HCT116 (cell line): ENCODE data around the gene ORC4. TPM values are rescaled to one million over a fixed set of nuclear protein-coding genes. Genes with fewer than 3 reads are reported as not detected.

Experiments used
- ATAC-seq: fragments of 200-7000 bp; cut with Tn5 transposase; 2 replicates; pipeline ENCODE4 v1.9.1; 2020; ENCODE audit warnings: mild to moderate bottlenecking, moderate library complexity
- BruUV-seq: library from RNA; stranded (reverse); fragments of 400-500 nt; replicated peaks from 2 replicates; lab custom pipeline; 2021; lab: Mats Ljungman, UMichigan
- CTCF ChIA-PET: fragments of 300-600 bp; sonication (Branson Sonifier 250); formaldehyde crosslinking; loops from one replicate; lab custom pipeline; 2021; ENCODE audit warnings: antibody characterized with exemption; lab: Charles Lee
- POLR2A ChIA-PET: fragments of 300-600, 350-600 bp; sonication (Branson Sonifier 250); formaldehyde crosslinking; loops from one replicate; lab custom pipeline; 2021; ENCODE audit warnings: antibody characterized with exemption; lab: Charles Lee
- RAD21 ChIA-PET, 2 experiments: fragments of 300-600 bp; sonication (Branson Sonifier 250); formaldehyde crosslinking; loops; one replicate each; lab custom pipeline; 2023; ENCODE audit warnings: low total read pairs in 2 of 2; ENCODE audit not compliant: uncharacterized antibody in 2 of 2, unreplicated experiment in 2 of 2, low non-redundant PET in 1 of 2; lab: Charles Lee
- DNase-seq: peaks from one replicate; pipeline ENCODE4 v3.0.0-alpha.2; 2010; ENCODE audit warnings: low read depth, low spot score
- H2AFZ ChIP-seq: fragments of 200-600 bp; shearing (Covaris generic), sonication (generic); 2 replicates; pipeline ENCODE4 v1.6.1; 2017; ENCODE audit warnings: low read depth, mixed run types, mixed read lengths, antibody characterized with exemption, low read length; ENCODE audit not compliant: poor library complexity, severe bottlenecking
- H3K27ac ChIP-seq: 2 replicates; pipeline ENCODE4 v1.5.1; 2012; ENCODE audit warnings: low read depth, low read length
- H3K27me3 ChIP-seq: fragments of 200-600 bp; sonication (generic); 2 replicates; pipeline ENCODE4 v1.6.1; 2016; ENCODE audit warnings: mixed run types, low read length, mixed read lengths; ENCODE audit not compliant: insufficient read depth
- H3K36me3 ChIP-seq, 2 experiments: fragments of 200-500 bp in 1 of 2; fragments of 200-600 bp in 1 of 2; sonication (Bioruptor generic) in 1 of 2; sonication (generic) in 1 of 2; 2 replicates each; pipeline versions ENCODE4 v1.5.1 to v1.6.1; 2014 to 2016; ENCODE audit warnings: low read length in 2 of 2, inconsistent platforms in 1 of 2, mixed read lengths in 1 of 2, mixed run types in 1 of 2; ENCODE audit not compliant: insufficient read depth in 2 of 2, control insufficient read depth in 1 of 2
- H3K4me1 ChIP-seq, 2 experiments: fragments of 200-600 bp in 1 of 2; sonication (generic) in 1 of 2; 2 replicates each; pipeline versions ENCODE4 v1.5.1 to v1.6.1; 2012 to 2017; ENCODE audit warnings: low read length in 2 of 2, inconsistent platforms in 1 of 2, mild to moderate bottlenecking in 1 of 2, mixed read lengths in 1 of 2, mixed run types in 1 of 2, moderate library complexity in 1 of 2; ENCODE audit not compliant: insufficient read depth in 2 of 2, control insufficient read depth in 1 of 2
- H3K4me2 ChIP-seq: fragments of 200-600 bp; sonication (generic); 2 replicates; pipeline ENCODE4 v1.6.1; 2017; ENCODE audit warnings: mixed run types, low read length, mixed read lengths
- H3K4me3 ChIP-seq, 2 experiments: fragments of 200-600 bp in 1 of 2; sonication (generic) in 1 of 2; replicated peaks in 1 of 2; 2 replicates each; pipeline ENCODE4 v1.5.1; 2011 to 2016; ENCODE audit warnings: low read length in 2 of 2, control low read depth in 1 of 2, low read depth in 1 of 2, mild to moderate bottlenecking in 1 of 2, mixed read lengths in 1 of 2, mixed run types in 1 of 2
- H3K79me2 ChIP-seq: fragments of 200-600 bp; sonication (generic); 2 replicates; pipeline ENCODE4 v1.6.1; 2017; ENCODE audit warnings: mild to moderate bottlenecking, mixed run types, low read length, moderate library complexity, mixed read lengths; ENCODE audit not compliant: insufficient read depth
- H3K9ac ChIP-seq: fragments of 200-600 bp; sonication (generic); 2 replicates; pipeline ENCODE4 v1.6.1; 2016; ENCODE audit warnings: low read length, mixed read lengths
- H3K9me2 ChIP-seq: fragments of 200-600 bp; sonication (generic), shearing (Covaris generic); 2 replicates; pipeline ENCODE4 v1.6.1; 2017; ENCODE audit warnings: mixed run types, mild to moderate bottlenecking, moderate library complexity; ENCODE audit not compliant: insufficient read depth
- H3K9me3 ChIP-seq, 2 experiments: fragments of 200-500 bp in 1 of 2; fragments of 200-600 bp in 1 of 2; sonication (Bioruptor generic) in 1 of 2; sonication (generic) in 1 of 2; 2 replicates each; pipeline ENCODE4 v1.6.1; 2014 to 2017; ENCODE audit warnings: low read length in 2 of 2, mixed read lengths in 2 of 2, inconsistent platforms in 1 of 2, low read depth in 1 of 2, mild to moderate bottlenecking in 1 of 2, mixed run types in 1 of 2, moderate library complexity in 1 of 2; ENCODE audit not compliant: control insufficient read depth in 1 of 2, insufficient read depth in 1 of 2
- H4K20me1 ChIP-seq: fragments of 200-600 bp; sonication (generic), shearing (Covaris generic); 2 replicates; pipeline ENCODE4 v1.6.1; 2017; ENCODE audit warnings: mixed run types, mild to moderate bottlenecking, moderate library complexity; ENCODE audit not compliant: insufficient read depth
- CBX3 ChIP-seq: IDR thresholded peaks from 2 replicates; pipeline ENCODE4 v1.6.1; 2012; ENCODE audit warnings: low read depth
- CEBPB ChIP-seq: IDR thresholded peaks from 2 replicates; pipeline ENCODE4 v1.6.1; 2012; ENCODE audit warnings: low read depth
- EGR1 ChIP-seq: IDR thresholded peaks from 2 replicates; pipeline ENCODE4 v1.6.1; 2012; ENCODE audit warnings: low read depth
- EZH2phosphoT487 ChIP-seq: fragments of 200-600 bp; IDR thresholded peaks from 2 replicates; pipeline ENCODE4 v1.6.1; 2018; ENCODE audit warnings: antibody characterized with exemption, borderline replicate concordance
- FOSL1 ChIP-seq: IDR thresholded peaks from 2 replicates; pipeline ENCODE4 v1.6.1; 2012; ENCODE audit warnings: low read depth
- POLR2AphosphoS5 ChIP-seq: IDR thresholded peaks from 2 replicates; pipeline ENCODE4 v1.6.1; 2011; ENCODE audit warnings: mild to moderate bottlenecking, low read depth, low read length, moderate library complexity
- RAD21 ChIP-seq: IDR thresholded peaks from 2 replicates; pipeline ENCODE4 v1.6.1; 2012; ENCODE audit warnings: low read depth, mild to moderate bottlenecking
- SIN3A ChIP-seq: IDR thresholded peaks from 2 replicates; pipeline ENCODE4 v1.6.1; 2012; ENCODE audit warnings: low read depth
- TCF7L2 ChIP-seq: IDR thresholded peaks from 2 replicates; pipeline ENCODE4 v1.7.0; 2011; ENCODE audit warnings: borderline replicate concordance, inconsistent platforms; ENCODE audit not compliant: insufficient read depth, insufficient read length; ENCODE audit errors: extremely low read depth
- YY1 ChIP-seq: IDR thresholded peaks from 2 replicates; pipeline ENCODE4 v1.6.1; 2011; ENCODE audit warnings: low read length, low read depth, moderate library complexity, mild to moderate bottlenecking; ENCODE audit not compliant: insufficient replicate concordance; ENCODE audit errors: extremely low read depth
- ZFX ChIP-seq: fragments of 450-650 bp; IDR thresholded peaks from 2 replicates; pipeline ENCODE4 v1.6.1; 2017
- intact Hi-C: fragments of 100-400 bp; cut with micrococcal nuclease; formaldehyde crosslinking; loops from 2 replicates; pipeline ENCODE4 v1.10.0; 2022
- total RNA-seq: library from RNA; stranded (reverse); gene quantifications from one replicate; pipeline ENCODE4 v1.2.1, GENCODE V29; 2021; ENCODE audit not compliant: unreplicated experiment
- TF ChIP-seq, protein P1 (sequence below): IDR thresholded peaks from 2 replicates; pipeline ENCODE4 v1.6.1; 2011; ENCODE audit warnings: mild to moderate bottlenecking, low read length, moderate library complexity; ENCODE audit not compliant: insufficient replicate concordance; ENCODE audit errors: extremely low read depth
- TF ChIP-seq, protein P2 (sequence below), 3 experiments: fragments of 200-600 bp in 1 of 3; sonication (generic) in 1 of 3; IDR thresholded peaks in 2 of 3; conservative IDR thresholded peaks in 1 of 3; 2 replicates each; pipeline ENCODE4 v1.5.1; 2012 to 2017; ENCODE audit warnings: low read depth in 2 of 3, low read length in 2 of 3, antibody characterized with exemption in 1 of 3, borderline replicate concordance in 1 of 3, control low read depth in 1 of 3, mild to moderate bottlenecking in 1 of 3, mixed read lengths in 1 of 3, mixed run types in 1 of 3, moderate library complexity in 1 of 3; ENCODE audit not compliant: insufficient read depth in 1 of 3
- TF ChIP-seq, protein P3 (sequence below): IDR thresholded peaks from 2 replicates; pipeline ENCODE4 v1.6.1; 2012; ENCODE audit warnings: low read depth
- TF ChIP-seq, protein P4 (sequence below): IDR thresholded peaks from 2 replicates; pipeline ENCODE4 v1.6.1; 2012
- TF ChIP-seq, protein P5 (sequence below): IDR thresholded peaks from 2 replicates; pipeline ENCODE4 v1.6.1; 2012

ORC4 gene
- total RNA-seq, 1 experiment from 2014 or later, result 51.0 TPM

DNA sequence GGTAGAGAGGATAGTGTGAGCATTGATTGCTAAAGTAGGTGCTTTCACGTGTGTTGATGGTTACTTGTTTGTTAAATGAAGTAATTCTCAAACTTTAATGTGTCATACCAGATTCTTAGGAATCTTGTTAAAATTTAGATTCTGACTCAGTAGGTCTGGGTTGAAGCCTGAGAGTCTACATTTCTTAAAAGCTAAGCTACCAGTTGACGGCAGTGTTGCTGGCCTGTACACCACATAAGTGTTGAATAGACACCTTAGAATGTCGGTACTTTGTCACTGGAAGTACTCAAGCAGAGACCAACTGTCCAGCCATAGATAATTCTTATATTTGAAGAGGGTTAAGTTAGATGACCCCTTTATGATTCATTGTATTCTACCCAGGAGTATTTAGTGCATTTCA, 95.9 kb downstream of the ORC4 start (continued):
- TF ChIP-seq, protein P1, sequence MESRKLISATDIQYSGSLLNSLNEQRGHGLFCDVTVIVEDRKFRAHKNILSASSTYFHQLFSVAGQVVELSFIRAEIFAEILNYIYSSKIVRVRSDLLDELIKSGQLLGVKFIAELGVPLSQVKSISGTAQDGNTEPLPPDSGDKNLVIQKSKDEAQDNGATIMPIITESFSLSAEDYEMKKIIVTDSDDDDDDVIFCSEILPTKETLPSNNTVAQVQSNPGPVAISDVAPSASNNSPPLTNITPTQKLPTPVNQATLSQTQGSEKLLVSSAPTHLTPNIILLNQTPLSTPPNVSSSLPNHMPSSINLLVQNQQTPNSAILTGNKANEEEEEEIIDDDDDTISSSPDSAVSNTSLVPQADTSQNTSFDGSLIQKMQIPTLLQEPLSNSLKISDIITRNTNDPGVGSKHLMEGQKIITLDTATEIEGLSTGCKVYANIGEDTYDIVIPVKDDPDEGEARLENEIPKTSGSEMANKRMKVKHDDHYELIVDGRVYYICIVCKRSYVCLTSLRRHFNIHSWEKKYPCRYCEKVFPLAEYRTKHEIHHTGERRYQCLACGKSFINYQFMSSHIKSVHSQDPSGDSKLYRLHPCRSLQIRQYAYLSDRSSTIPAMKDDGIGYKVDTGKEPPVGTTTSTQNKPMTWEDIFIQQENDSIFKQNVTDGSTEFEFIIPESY, result no peak
- TF ChIP-seq SIN3A (no peak), TCF7L2 (no peak), CBX3 (no peak), YY1 (no peak)
- TF ChIP-seq, protein P2, sequence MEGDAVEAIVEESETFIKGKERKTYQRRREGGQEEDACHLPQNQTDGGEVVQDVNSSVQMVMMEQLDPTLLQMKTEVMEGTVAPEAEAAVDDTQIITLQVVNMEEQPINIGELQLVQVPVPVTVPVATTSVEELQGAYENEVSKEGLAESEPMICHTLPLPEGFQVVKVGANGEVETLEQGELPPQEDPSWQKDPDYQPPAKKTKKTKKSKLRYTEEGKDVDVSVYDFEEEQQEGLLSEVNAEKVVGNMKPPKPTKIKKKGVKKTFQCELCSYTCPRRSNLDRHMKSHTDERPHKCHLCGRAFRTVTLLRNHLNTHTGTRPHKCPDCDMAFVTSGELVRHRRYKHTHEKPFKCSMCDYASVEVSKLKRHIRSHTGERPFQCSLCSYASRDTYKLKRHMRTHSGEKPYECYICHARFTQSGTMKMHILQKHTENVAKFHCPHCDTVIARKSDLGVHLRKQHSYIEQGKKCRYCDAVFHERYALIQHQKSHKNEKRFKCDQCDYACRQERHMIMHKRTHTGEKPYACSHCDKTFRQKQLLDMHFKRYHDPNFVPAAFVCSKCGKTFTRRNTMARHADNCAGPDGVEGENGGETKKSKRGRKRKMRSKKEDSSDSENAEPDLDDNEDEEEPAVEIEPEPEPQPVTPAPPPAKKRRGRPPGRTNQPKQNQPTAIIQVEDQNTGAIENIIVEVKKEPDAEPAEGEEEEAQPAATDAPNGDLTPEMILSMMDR (IDR thresholded peaks at IDR 0.05 in 2 of 3, conservative IDR thresholded peaks at IDR 0.05 in 1 of 3; ENCODE audit: borderline replicate concordance in 1 of 3, insufficient read depth in 1 of 3, low read depth in 2 of 3, low read length in 2 of 3), result no peak

DNA sequence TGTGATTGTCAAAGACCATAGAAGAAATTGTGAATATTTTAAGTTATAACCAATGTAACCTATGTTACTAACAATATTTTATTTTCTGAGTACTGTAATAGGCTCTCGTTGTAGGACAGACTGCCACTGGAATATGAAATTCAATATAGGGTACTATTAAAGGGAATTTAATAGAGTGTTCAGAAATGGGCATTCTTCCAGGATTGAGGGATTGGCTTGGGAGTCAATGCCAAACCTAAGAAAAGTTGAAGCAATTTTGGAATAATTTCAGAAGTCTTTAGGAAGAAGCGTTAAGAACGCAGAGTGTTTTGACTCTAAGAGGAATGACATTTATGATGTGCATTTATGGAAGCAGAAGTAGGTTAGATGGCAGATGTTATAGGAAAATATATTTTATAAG, 96.7 kb downstream of the ORC4 start:
- no peak for ATAC-seq
- Histone ChIP-seq H4K20me1 (no peaks in the 10 kb centered on the region), H3K4me1 (no peaks in the 10 kb centered on the region), H3K79me2 (no peaks in the 10 kb centered on the region), H3K4me2 (no peak overlapping the region), H3K9ac (no peak overlapping the region), H3K9me3 (no peaks in the 10 kb centered on the region), H3K27ac (no peak overlapping the region), H3K27me3 (no peaks in the 10 kb centered on the region), H3K4me3 (no peak overlapping the region), H3K36me3 (no peaks in the 10 kb centered on the region; a peak in 1 of 4 replicates), H3K9me2 (no peaks in the 10 kb centered on the region), H2AFZ (no peak overlapping the region)
- intact Hi-C loops, result no loop called here
- ChIA-PET POLR2A (no interaction called here), RAD21 (no interaction called here), CTCF (no interaction called here)
- DNase-seq, result no peak
- no TSS peak for BruUV-seq
- TF ChIP-seq POLR2AphosphoS5, result no peak
- no peak for TF ChIP-seq EZH2phosphoT487
- TF ChIP-seq CBX3, result no peak
- TF ChIP-seq ZFX, result no peak
- TF ChIP-seq, protein P3, sequence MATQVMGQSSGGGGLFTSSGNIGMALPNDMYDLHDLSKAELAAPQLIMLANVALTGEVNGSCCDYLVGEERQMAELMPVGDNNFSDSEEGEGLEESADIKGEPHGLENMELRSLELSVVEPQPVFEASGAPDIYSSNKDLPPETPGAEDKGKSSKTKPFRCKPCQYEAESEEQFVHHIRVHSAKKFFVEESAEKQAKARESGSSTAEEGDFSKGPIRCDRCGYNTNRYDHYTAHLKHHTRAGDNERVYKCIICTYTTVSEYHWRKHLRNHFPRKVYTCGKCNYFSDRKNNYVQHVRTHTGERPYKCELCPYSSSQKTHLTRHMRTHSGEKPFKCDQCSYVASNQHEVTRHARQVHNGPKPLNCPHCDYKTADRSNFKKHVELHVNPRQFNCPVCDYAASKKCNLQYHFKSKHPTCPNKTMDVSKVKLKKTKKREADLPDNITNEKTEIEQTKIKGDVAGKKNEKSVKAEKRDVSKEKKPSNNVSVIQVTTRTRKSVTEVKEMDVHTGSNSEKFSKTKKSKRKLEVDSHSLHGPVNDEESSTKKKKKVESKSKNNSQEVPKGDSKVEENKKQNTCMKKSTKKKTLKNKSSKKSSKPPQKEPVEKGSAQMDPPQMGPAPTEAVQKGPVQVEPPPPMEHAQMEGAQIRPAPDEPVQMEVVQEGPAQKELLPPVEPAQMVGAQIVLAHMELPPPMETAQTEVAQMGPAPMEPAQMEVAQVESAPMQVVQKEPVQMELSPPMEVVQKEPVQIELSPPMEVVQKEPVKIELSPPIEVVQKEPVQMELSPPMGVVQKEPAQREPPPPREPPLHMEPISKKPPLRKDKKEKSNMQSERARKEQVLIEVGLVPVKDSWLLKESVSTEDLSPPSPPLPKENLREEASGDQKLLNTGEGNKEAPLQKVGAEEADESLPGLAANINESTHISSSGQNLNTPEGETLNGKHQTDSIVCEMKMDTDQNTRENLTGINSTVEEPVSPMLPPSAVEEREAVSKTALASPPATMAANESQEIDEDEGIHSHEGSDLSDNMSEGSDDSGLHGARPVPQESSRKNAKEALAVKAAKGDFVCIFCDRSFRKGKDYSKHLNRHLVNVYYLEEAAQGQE, result no peak
- TF ChIP-seq RAD21, result no peak
- no peak for TF ChIP-seq FOSL1
- TF ChIP-seq, protein P4, sequence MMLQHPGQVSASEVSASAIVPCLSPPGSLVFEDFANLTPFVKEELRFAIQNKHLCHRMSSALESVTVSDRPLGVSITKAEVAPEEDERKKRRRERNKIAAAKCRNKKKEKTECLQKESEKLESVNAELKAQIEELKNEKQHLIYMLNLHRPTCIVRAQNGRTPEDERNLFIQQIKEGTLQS, result no peak
- TF ChIP-seq CEBPB, result no peak
- TF ChIP-seq EGR1, result no peak
- TF ChIP-seq, protein P5, sequence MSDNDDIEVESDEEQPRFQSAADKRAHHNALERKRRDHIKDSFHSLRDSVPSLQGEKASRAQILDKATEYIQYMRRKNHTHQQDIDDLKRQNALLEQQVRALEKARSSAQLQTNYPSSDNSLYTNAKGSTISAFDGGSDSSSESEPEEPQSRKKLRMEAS, result no peak
